Uterus (tissue), 4 donors: ENCODE results near the gene ROCK2. TPM values are rescaled to one million over a fixed set of nuclear protein-coding genes. Genes with fewer than 3 reads are reported as not detected.

Source experiments
- DNase-seq, 2 donors: peaks; one replicate each; pipeline ENCODE4 v3.0.0-alpha.2; 2019 to 2020
- H3K27ac ChIP-seq, 2 donors: fragments of 200-600 bp; sonication (generic); 1 replicate in 1 of 2; 2 replicates in 1 of 2; pipeline ENCODE4 v1.5.1; 2016 to 2018
- H3K27me3 ChIP-seq, 2 donors: fragments of 200-600 bp; sonication (generic); one replicate each; pipeline ENCODE4 v1.5.1; 2018 to 2019; ENCODE audit warnings: control low read depth in 1 of 2
- H3K36me3 ChIP-seq, 2 donors: fragments of 200-600 bp; sonication (generic); one replicate each; pipeline ENCODE4 v1.5.1; 2019; ENCODE audit warnings: control low read depth in 1 of 2
- H3K4me1 ChIP-seq, 2 donors: fragments of 200-600 bp; sonication (generic); one replicate each; pipeline ENCODE4 v1.5.1; 2018 to 2019; ENCODE audit warnings: control low read depth in 1 of 2
- H3K4me3 ChIP-seq, 2 donors: fragments of 200-600 bp; sonication (generic); 1 replicate in 1 of 2; 2 replicates in 1 of 2; pipeline ENCODE4 v1.5.1; 2018 to 2019; ENCODE audit warnings: mild to moderate bottlenecking in 1 of 2
- H3K9me3 ChIP-seq, 2 donors: fragments of 200-600 bp; sonication (generic); one replicate each; pipeline ENCODE4 v1.5.1; 2019; ENCODE audit warnings: control low read depth in 1 of 2
- CTCF ChIP-seq, 4 experiments: fragments of 200-600 bp in 2 of 4; fragments of 450-650 bp in 2 of 4; sonication (generic) in 2 of 4; IDR thresholded peaks; one replicate each; pipeline ENCODE4 v1.5.1; 2016 to 2019; ENCODE audit warnings: antibody characterized with exemption in 4 of 4, mild to moderate bottlenecking in 2 of 4, moderate library complexity in 1 of 4
- POLR2A ChIP-seq, 2 donors: fragments of 450-650 bp; IDR thresholded peaks; one replicate each; pipeline ENCODE4 v1.6.1; 2016; ENCODE audit warnings: antibody characterized with exemption in 2 of 2, mild to moderate bottlenecking in 1 of 2, moderate library complexity in 1 of 2
- intact Hi-C: fragments of 100-400 bp; cut with DNase I; formaldehyde crosslinking; loops from one replicate; pipeline ENCODE4 v1.15.1; 2023; ENCODE audit warnings: low total_unique reads
- total RNA-seq, 4 donors: library from RNA; depleted of rRNA in 3 of 4; stranded (reverse); fragments of >200 nt in 3 of 4; gene quantifications; one replicate each; pipeline versions ENCODE4 v1.1.0 to v1.2.4, GENCODE V29; 2014 to 2023
- donor health status: DM: yes; HTN: yes; CAD: no.

The ROCK2 gene
- total RNA-seq, 4 donors from 2014 or later: 78.5 to 143 (median 122) TPM

DNA sequence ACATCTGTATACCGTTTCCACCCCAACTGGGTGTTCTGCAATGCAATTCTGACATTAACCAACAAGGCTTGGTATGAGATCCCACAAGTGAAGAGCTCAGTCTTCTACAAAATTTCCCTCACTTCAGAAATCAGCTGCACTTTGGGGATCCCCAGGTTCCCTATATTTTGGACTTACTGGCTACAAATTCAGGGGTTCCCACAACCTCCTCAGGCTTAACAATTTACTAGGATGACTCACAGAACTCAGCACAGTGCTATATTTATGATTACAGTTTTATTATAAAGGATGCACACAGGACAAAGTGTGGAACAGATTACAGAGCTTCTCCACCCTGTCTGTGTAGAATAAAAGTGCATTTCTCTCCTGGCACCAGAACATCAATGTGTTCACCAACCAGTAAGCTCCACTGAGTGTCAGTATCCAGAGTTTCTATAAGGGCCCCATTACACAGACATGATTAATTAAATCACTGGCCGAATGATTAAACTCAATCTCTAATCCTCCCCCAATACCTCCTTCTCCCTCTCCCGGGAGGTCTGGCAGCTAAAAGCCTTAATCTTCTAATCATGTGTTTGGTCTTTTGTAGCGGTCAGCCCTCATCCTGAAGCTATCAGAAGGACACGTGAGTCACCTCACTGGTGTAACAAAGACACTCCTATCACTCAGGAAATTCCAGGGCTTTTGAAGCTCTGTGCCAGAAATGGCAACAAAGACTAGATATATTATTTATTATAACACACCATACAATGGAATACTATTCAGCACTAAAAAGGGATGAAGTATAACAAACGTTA, 104.6 kb downstream of the ROCK2 start:
- Histone ChIP-seq H3K36me3 (no peaks in the 10 kb centered on the region), H3K27ac (no peak overlapping the region), H3K4me1 (no peaks in the 10 kb centered on the region), H3K9me3 (no peaks in the 10 kb centered on the region), H3K4me3 (no peak overlapping the region), H3K27me3 (no peaks in the 10 kb centered on the region)
- DNase-seq: no peak
- intact Hi-C loops: loop anchor here (10.0 kb wide), 1 partner anchor 205 kb away; no protein-coding TSS in a partner anchor
- TF ChIP-seq POLR2A (IDR thresholded peaks at IDR 0.05) (no peak), CTCF (IDR thresholded peaks at IDR 0.05) (no peak)

DNA sequence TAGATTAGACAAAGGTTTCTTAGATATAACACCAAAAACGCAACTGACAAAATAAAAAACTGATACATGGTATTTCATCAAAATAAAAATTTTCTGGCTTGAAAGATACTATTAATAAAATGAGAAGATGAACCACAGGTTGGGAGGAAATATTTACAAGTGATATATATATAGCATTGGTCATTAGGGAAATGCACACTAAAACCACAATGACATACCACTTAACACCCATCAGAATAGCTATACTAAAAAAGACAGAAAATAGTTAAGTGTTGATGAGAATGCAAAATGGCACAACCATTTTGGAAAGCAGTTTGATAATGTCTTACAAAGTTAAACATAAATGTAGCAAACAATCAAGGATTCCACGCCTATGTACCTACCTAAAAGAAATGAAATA, 105.3 kb downstream of the ROCK2 start:
- H3K4me1 ChIP-seq: no peaks in the 10 kb centered on the region
- no peaks in the 10 kb centered on the region for H3K9me3 ChIP-seq
- intact Hi-C loops: loop anchor here (10.0 kb wide), 1 partner anchor 206 kb away; no protein-coding TSS in a partner anchor

DNA sequence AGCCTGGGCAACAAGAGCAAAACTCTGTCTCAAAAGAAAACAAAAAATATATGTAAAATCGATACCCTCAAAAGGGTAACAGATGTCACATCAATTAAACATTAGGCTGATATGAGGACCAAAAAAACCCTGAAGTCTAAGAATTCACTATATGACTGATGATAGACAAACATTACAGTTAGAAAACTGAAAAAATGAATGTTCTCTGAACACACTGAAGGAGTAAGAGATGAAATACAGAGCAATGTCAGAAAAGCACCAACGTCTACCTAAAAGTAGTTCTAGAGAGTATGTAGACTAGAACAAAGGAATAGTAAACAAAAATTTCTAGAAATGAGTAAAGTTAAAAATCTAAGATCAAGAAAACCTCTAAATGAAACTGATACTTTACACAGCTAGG, 107.3 kb downstream of the ROCK2 start:
- intact Hi-C loops: loop anchor here (10.0 kb wide), 1 partner anchor 208 kb away; no protein-coding TSS in a partner anchor
- Histone ChIP-seq H3K27me3 (no peaks in the 10 kb centered on the region), H3K4me3 (no peak overlapping the region), H3K4me1 (no peaks in the 10 kb centered on the region), H3K36me3 (no peaks in the 10 kb centered on the region), H3K27ac (no peak overlapping the region), H3K9me3 (no peaks in the 10 kb centered on the region)
- no peak for DNase-seq
- no peak for TF ChIP-seq CTCF (IDR thresholded peaks at IDR 0.05)
- no peak for TF ChIP-seq POLR2A (IDR thresholded peaks at IDR 0.05)

More for the DNA sequence above, 105.3 kb downstream of the ROCK2 start:
- H3K27me3 ChIP-seq: no peaks in the 10 kb centered on the region
- TF ChIP-seq CTCF (IDR thresholded peaks at IDR 0.05): no peak
- TF ChIP-seq POLR2A (IDR thresholded peaks at IDR 0.05): no peak
- DNase-seq: no peak
- H3K4me3 ChIP-seq: no peak overlapping the region
- H3K27ac ChIP-seq: no peak overlapping the region
- no peaks in the 10 kb centered on the region for H3K36me3 ChIP-seq

DNA sequence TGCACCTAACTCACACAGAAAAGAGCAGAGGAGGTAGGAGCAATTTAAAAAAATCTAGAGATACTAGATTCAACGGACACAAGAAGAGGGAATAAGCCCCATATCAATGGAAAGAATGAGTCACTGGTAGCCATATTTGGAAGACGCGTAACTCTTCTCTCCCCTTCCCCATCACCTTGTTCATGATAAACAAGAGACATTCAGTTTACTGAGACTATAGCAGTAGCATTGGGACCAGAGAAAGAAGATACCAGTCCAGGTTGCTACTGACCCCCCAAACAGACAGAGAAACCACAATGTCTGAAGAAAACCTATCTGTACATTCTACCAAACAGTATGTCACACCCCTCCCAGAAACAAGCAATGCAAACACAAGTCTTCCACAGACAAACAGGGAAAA, 108.1 kb downstream of the ROCK2 start:
- H3K36me3 ChIP-seq: no peaks in the 10 kb centered on the region
- no peak overlapping the region for H3K4me3 ChIP-seq
- H3K27me3 ChIP-seq: no peaks in the 10 kb centered on the region
- no peak overlapping the region for H3K27ac ChIP-seq
- no peaks in the 10 kb centered on the region for H3K9me3 ChIP-seq
- H3K4me1 ChIP-seq: no peaks in the 10 kb centered on the region
- TF ChIP-seq POLR2A (IDR thresholded peaks at IDR 0.05) (no peak), CTCF (IDR thresholded peaks at IDR 0.05) (no peak)
- DNase-seq: no peak
- intact Hi-C loops: loop anchor here (10.0 kb wide), 1 partner anchor 208 kb away; no protein-coding TSS in a partner anchor

DNA sequence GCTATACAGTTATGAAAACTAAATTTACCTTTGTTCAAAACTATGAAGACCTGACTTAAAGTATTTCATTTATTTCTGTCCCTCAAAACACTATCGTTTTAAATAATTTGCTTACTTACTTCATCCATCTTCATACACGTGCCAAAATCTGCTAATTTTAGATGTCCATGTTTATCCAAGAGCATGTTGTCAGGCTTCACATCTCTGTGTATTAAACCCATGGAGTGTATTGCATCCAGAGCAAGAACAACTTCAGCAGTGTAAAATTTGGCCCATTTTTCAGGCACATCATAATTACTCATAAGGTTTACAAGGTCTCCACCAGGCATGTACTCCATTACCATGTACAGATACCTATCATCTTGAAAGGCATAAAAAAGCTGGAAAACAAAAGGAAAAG, 108.9 kb downstream of the ROCK2 start:
- Histone ChIP-seq H3K4me3 (no peak overlapping the region), H3K27ac (no peak overlapping the region), H3K9me3 (no peaks in the 10 kb centered on the region), H3K27me3 (no peaks in the 10 kb centered on the region), H3K4me1 (no peaks in the 10 kb centered on the region), H3K36me3 (no peaks in the 10 kb centered on the region)
- intact Hi-C loops: loop anchor here (10.0 kb wide), 1 partner anchor 209 kb away; no protein-coding TSS in a partner anchor
- TF ChIP-seq POLR2A (IDR thresholded peaks at IDR 0.05) (no peak), CTCF (IDR thresholded peaks at IDR 0.05) (no peak)
- no peak for DNase-seq
